BLaER1 treated with 17β-estradiol and CSF1 and Interleukin-3, amounts not matched to agents 10 nM and 100 nM (cell line): ENCODE measurements around the gene UBAC2.
A peak's percentile ranks its signal among the peaks of the same experiment; 100 is the strongest.

ENCODE experiments used
- H3K27ac ChIP-seq, 11 experiments: shearing (Covaris generic); formaldehyde crosslinking; 2 replicates each; pipeline ENCODE4 v1.8.1; 2022
- H3K27me3 ChIP-seq, 11 experiments: shearing (Covaris generic); formaldehyde crosslinking; 2 replicates each; pipeline ENCODE4 v1.8.1; 2022
- H3K36me3 ChIP-seq, 11 experiments: shearing (Covaris generic); formaldehyde crosslinking; 2 replicates each; pipeline ENCODE4 v1.8.1; 2022
- H3K4me1 ChIP-seq, 10 experiments: shearing (Covaris generic); formaldehyde crosslinking; 2 replicates each; pipeline ENCODE4 v1.8.1; 2022
- H3K4me2 ChIP-seq, 11 experiments: shearing (Covaris generic); formaldehyde crosslinking; 2 replicates each; pipeline ENCODE4 v1.8.1; 2022
- H3K4me3 ChIP-seq, 10 experiments: shearing (Covaris generic); formaldehyde crosslinking; 2 replicates each; pipeline ENCODE4 v1.8.1; 2022
- H3K9ac ChIP-seq, 11 experiments: shearing (Covaris generic); formaldehyde crosslinking; 2 replicates each; pipeline ENCODE4 v1.8.1; 2022
- H3K9me3 ChIP-seq, 11 experiments: shearing (Covaris generic); formaldehyde crosslinking; replicated peaks in 1 of 11; 2 replicates each; pipeline ENCODE4 v1.8.1; 2022
- H4K20me1 ChIP-seq, 11 experiments: shearing (Covaris generic); formaldehyde crosslinking; 2 replicates each; pipeline ENCODE4 v1.8.1; 2022
- Cebpa-rat ChIP-seq, 11 experiments: shearing (Covaris generic); IDR thresholded peaks; 2 replicates each; pipeline ENCODE4 v1.8.1; 2022

UBAC2 gene

GRCh38 chr13:99362362-99362761, 161.7 kb downstream of the UBAC2 start:
- no peaks in the 10 kb centered on the region for H3K9me3 ChIP-seq
- H3K9ac ChIP-seq = no peak overlapping the region
- H3K27ac ChIP-seq = no peak overlapping the region
- no peak for TF ChIP-seq Cebpa-rat (IDR thresholded peaks at IDR 0.05)
- H3K4me2 ChIP-seq = peak overlapping the region in 1 of 11 experiments; percentile 7; a peak in 1 of 22 replicates
- no peaks in the 10 kb centered on the region for H3K27me3 ChIP-seq
- peaks cover 0 to 21% (median 0%) of the 10 kb centered on the region in 11 experiments; a peak in 7 of 22 replicates for H4K20me1 ChIP-seq
- peaks cover 10 to 48% (median 14%) of the 10 kb centered on the region in 10 experiments for H3K4me1 ChIP-seq
- H3K4me3 ChIP-seq = no peak overlapping the region
- peaks cover 41 to 86% (median 63%) of the 10 kb centered on the region in 11 experiments for H3K36me3 ChIP-seq

- no peaks in the 10 kb centered on the region for H3K9me3 ChIP-seq
- no peak overlapping the region for H3K27ac ChIP-seq
- peaks cover 41 to 86% (median 63%) of the 10 kb centered on the region in 11 experiments for H3K36me3 ChIP-seq
- no peak overlapping the region for H3K4me3 ChIP-seq
- H3K4me1 ChIP-seq = peaks cover 10 to 39% (median 12%) of the 10 kb centered on the region in 10 experiments
- H3K4me2 ChIP-seq = peak overlapping the region in 1 of 11 experiments; percentile 24; a peak in 1 of 22 replicates
- peaks cover 0 to 21% (median 0%) of the 10 kb centered on the region in 11 experiments; a peak in 6 of 22 replicates for H4K20me1 ChIP-seq
- no peak overlapping the region for H3K9ac ChIP-seq
- TF ChIP-seq Cebpa-rat (IDR thresholded peaks at IDR 0.05) = no peak
- no peaks in the 10 kb centered on the region for H3K27me3 ChIP-seq
These were observed 162.7 kb downstream of the UBAC2 start for GRCh38 chr13:99363391-99363790.

- Histone ChIP-seq H3K9ac (no peak overlapping the region), H3K4me2 (no peak overlapping the region), H3K36me3 (peaks cover 41 to 86% (median 63%) of the 10 kb centered on the region in 11 experiments), H3K27me3 (no peaks in the 10 kb centered on the region), H3K27ac (no peak overlapping the region), H3K4me3 (no peak overlapping the region), H4K20me1 (peaks cover 0 to 21% (median 0%) of the 10 kb centered on the region in 11 experiments; a peak in 6 of 22 replicates), H3K4me1 (peaks cover 10 to 39% (median 12%) of the 10 kb centered on the region in 10 experiments), H3K9me3 (no peaks in the 10 kb centered on the region)
- TF ChIP-seq Cebpa-rat (IDR thresholded peaks at IDR 0.05) = no peak
These were observed 163.3 kb downstream of the UBAC2 start for GRCh38 chr13:99363949-99364348.

GRCh38 chr13:99366075-99366987, 165.7 kb downstream of the UBAC2 start:
- no peak overlapping the region; a peak in 2 of 22 replicates for H3K27ac ChIP-seq
- H3K4me2 ChIP-seq = peak overlapping the region; percentile 15 to 52 (median 33); a peak in 18 of 22 replicates
- H3K36me3 ChIP-seq = peaks cover 46 to 86% (median 64%) of the 10 kb centered on the region in 11 experiments
- no peaks in the 10 kb centered on the region for H3K27me3 ChIP-seq
- no peak overlapping the region for H3K4me3 ChIP-seq
- H3K9ac ChIP-seq = no peak overlapping the region
- peaks cover 0 to 21% (median 0%) of the 10 kb centered on the region in 11 experiments; a peak in 6 of 22 replicates for H4K20me1 ChIP-seq
- TF ChIP-seq Cebpa-rat (IDR thresholded peaks at IDR 0.05) = no peak
- H3K9me3 ChIP-seq = no peaks in the 10 kb centered on the region
- H3K4me1 ChIP-seq = peaks cover 8 to 32% (median 12%) of the 10 kb centered on the region in 10 experiments; a peak in 19 of 20 replicates

- no peak for TF ChIP-seq Cebpa-rat (IDR thresholded peaks at IDR 0.05)
- H3K4me1 ChIP-seq = peaks cover 8 to 26% (median 12%) of the 10 kb centered on the region in 10 experiments; a peak in 19 of 20 replicates
- H3K4me2 ChIP-seq = peak overlapping the region in 1 of 11 experiments; percentile 47; a peak in 2 of 22 replicates
- peaks cover 0 to 21% (median 0%) of the 10 kb centered on the region in 11 experiments; a peak in 7 of 22 replicates for H4K20me1 ChIP-seq
- H3K36me3 ChIP-seq = peaks cover 52 to 86% (median 63%) of the 10 kb centered on the region in 11 experiments
- H3K27ac ChIP-seq = no peak overlapping the region
- H3K4me3 ChIP-seq = no peak overlapping the region
- no peaks in the 10 kb centered on the region; a peak in 1 of 22 replicates for H3K9me3 ChIP-seq
- H3K27me3 ChIP-seq = no peaks in the 10 kb centered on the region
- H3K9ac ChIP-seq = no peak overlapping the region
These were observed 166.5 kb downstream of the UBAC2 start for GRCh38 chr13:99367106-99367616.

GRCh38 chr13:99367663-99368448, 167.2 kb downstream of the UBAC2 start:
- no peak for TF ChIP-seq Cebpa-rat (IDR thresholded peaks at IDR 0.05)
- Histone ChIP-seq H3K4me2 (no peak overlapping the region), H3K27me3 (no peaks in the 10 kb centered on the region), H3K36me3 (peaks cover 59 to 86% (median 69%) of the 10 kb centered on the region in 11 experiments), H3K27ac (no peak overlapping the region), H3K9me3 (no peaks in the 10 kb centered on the region; a peak in 1 of 22 replicates), H4K20me1 (peaks cover 0 to 18% (median 0%) of the 10 kb centered on the region in 11 experiments; a peak in 7 of 22 replicates), H3K9ac (no peak overlapping the region), H3K4me3 (no peak overlapping the region), H3K4me1 (peaks cover 10 to 28% (median 13%) of the 10 kb centered on the region in 10 experiments; a peak in 19 of 20 replicates)

- Histone ChIP-seq H3K9ac (no peak overlapping the region), H3K4me3 (no peak overlapping the region), H4K20me1 (peaks cover 0 to 16% (median 8%) of the 10 kb centered on the region in 11 experiments; a peak in 8 of 22 replicates), H3K4me2 (no peak overlapping the region), H3K4me1 (peaks cover 28 to 51% (median 36%) of the 10 kb centered on the region in 10 experiments), H3K27me3 (no peaks in the 10 kb centered on the region), H3K27ac (no peak overlapping the region), H3K9me3 (no peaks in the 10 kb centered on the region; a peak in 1 of 22 replicates), H3K36me3 (peaks cover 54 to 79% (median 67%) of the 10 kb centered on the region in 11 experiments)
- no peak for TF ChIP-seq Cebpa-rat (IDR thresholded peaks at IDR 0.05)
These were observed 170.0 kb downstream of the UBAC2 start for GRCh38 chr13:99370481-99371275.

- Histone ChIP-seq H3K9ac (no peak overlapping the region), H3K4me1 (peaks cover 30 to 51% (median 38%) of the 10 kb centered on the region in 10 experiments), H3K27ac (no peak overlapping the region), H3K27me3 (no peaks in the 10 kb centered on the region), H3K36me3 (peaks cover 54 to 80% (median 70%) of the 10 kb centered on the region in 11 experiments), H3K9me3 (no peaks in the 10 kb centered on the region; a peak in 1 of 22 replicates), H3K4me3 (no peak overlapping the region), H3K4me2 (no peak overlapping the region), H4K20me1 (peaks cover 0 to 16% (median 4%) of the 10 kb centered on the region in 11 experiments; a peak in 8 of 22 replicates)
- no peak for TF ChIP-seq Cebpa-rat (IDR thresholded peaks at IDR 0.05)
These were observed 171.3 kb downstream of the UBAC2 start for GRCh38 chr13:99371956-99372355.
